H1 (cell line): ENCODE measurements around the gene SPAG17. TPM values are rescaled to one million over a fixed set of nuclear protein-coding genes. Genes with fewer than 3 reads are reported as not detected.

Source experiments
- CTCF ChIA-PET: fragments of 300-600 bp; sonication (Branson Sonifier 250); formaldehyde crosslinking; loops from one replicate; lab custom pipeline; 2021; ENCODE audit not compliant: partially characterized antibody; lab: Charles Lee
- POLR2A ChIA-PET: fragments of 300-600 bp; sonication (Branson Sonifier 250); formaldehyde crosslinking; loops from one replicate; lab custom pipeline; 2021; ENCODE audit warnings: inconsistent platforms; ENCODE audit not compliant: partially characterized antibody; lab: Charles Lee
- DNase-seq, 2 experiments: peaks; one replicate each; pipeline versions ENCODE4 v3.0.0 to v3.0.0-alpha.2; 2010 to 2022; ENCODE audit warnings: low spot score in 2 of 2, low read depth in 1 of 2, mixed read lengths in 1 of 2
- FAIRE-seq: peaks from 2 replicates; lab custom pipeline; 2011; peaks lifted over from hg19 to GRCh38; lab: Jason Lieb, UNC
- H2AFZ ChIP-seq: 2 replicates; pipeline ENCODE4 v1.8.1; 2012; ENCODE audit warnings: low read length, inconsistent platforms
- H2AK5ac ChIP-seq: 2 replicates; pipeline ENCODE4 v1.6.1; 2013; ENCODE audit warnings: low read depth, low read length
- H2BK120ac ChIP-seq: replicated peaks from 2 replicates; pipeline ENCODE3; 2013; ENCODE audit warnings: low read depth, low read length, inconsistent platforms
- H2BK12ac ChIP-seq: 2 replicates; pipeline ENCODE4 v1.6.1; 2013; ENCODE audit warnings: low read depth, low read length
- H2BK15ac ChIP-seq: 2 replicates; pipeline ENCODE4 v1.6.1; 2013; ENCODE audit warnings: low read length
- H2BK20ac ChIP-seq: 2 replicates; pipeline ENCODE4 v1.6.1; 2013; ENCODE audit warnings: low read length
- H2BK5ac ChIP-seq: 2 replicates; pipeline ENCODE4 v1.6.1; 2013; ENCODE audit warnings: low read depth, low read length
- H3K14ac ChIP-seq: 2 replicates; pipeline ENCODE4 v1.6.1; 2013; ENCODE audit warnings: inconsistent platforms; ENCODE audit not compliant: insufficient read length
- H3K18ac ChIP-seq: 2 replicates; pipeline ENCODE4 v1.6.1; 2013; ENCODE audit warnings: low read length; ENCODE audit errors: extremely low read depth
- H3K23ac ChIP-seq: 2 replicates; pipeline ENCODE4 v1.6.1; 2013; ENCODE audit warnings: inconsistent platforms; ENCODE audit not compliant: insufficient read length
- H3K23me2 ChIP-seq: 2 replicates; pipeline ENCODE4 v1.6.1; 2013; ENCODE audit warnings: low read depth, low read length
- H3K27ac ChIP-seq: 2 replicates; pipeline ENCODE4 v1.6.1; 2011; ENCODE audit warnings: low read depth, low read length, inconsistent platforms
- H3K27me3 ChIP-seq, 4 experiments: replicated peaks in 1 of 4; 1 replicate in 1 of 4; 2 replicates in 3 of 4; pipeline versions ENCODE4 v1.6.1 to v1.8.1; 2011 to 2013; ENCODE audit warnings: low read length in 3 of 4, mild to moderate bottlenecking in 3 of 4, inconsistent platforms in 2 of 4, mixed read lengths in 2 of 4, moderate library complexity in 1 of 4; ENCODE audit not compliant: control insufficient read depth in 3 of 4, insufficient read depth in 3 of 4; ENCODE audit errors: extremely low read depth in 1 of 4
- H3K36me3 ChIP-seq, 4 experiments: 2 replicates each; pipeline versions ENCODE4 v1.6.1 to v1.8.1; 2011 to 2013; ENCODE audit warnings: mild to moderate bottlenecking in 4 of 4, low read length in 3 of 4, moderate library complexity in 2 of 4, control low read depth in 1 of 4, inconsistent platforms in 1 of 4; ENCODE audit not compliant: insufficient read depth in 4 of 4, control insufficient read depth in 2 of 4
- H3K4ac ChIP-seq: replicated peaks from 2 replicates; pipeline ENCODE3; 2013; ENCODE audit warnings: low read length, low read depth, mixed read lengths, inconsistent platforms; ENCODE audit not compliant: insufficient read length
- H3K4me1 ChIP-seq, 4 experiments: replicated peaks in 1 of 4; 1 replicate in 1 of 4; 2 replicates in 3 of 4; pipeline versions ENCODE4 v1.6.1 to v1.8.1; 2011 to 2013; ENCODE audit warnings: low read length in 3 of 4, inconsistent platforms in 2 of 4, mixed read lengths in 1 of 4; ENCODE audit not compliant: insufficient read depth in 4 of 4, control insufficient read depth in 3 of 4
- H3K4me2 ChIP-seq, 2 experiments: 2 replicates each; pipeline versions ENCODE4 v1.6.1 to v1.8.1; 2011 to 2013; ENCODE audit warnings: low read depth in 2 of 2, low read length in 2 of 2, control low read depth in 1 of 2, inconsistent platforms in 1 of 2, mild to moderate bottlenecking in 1 of 2; ENCODE audit not compliant: insufficient read depth in 1 of 2
- H3K4me3 ChIP-seq, 4 experiments: fragments of 200-600, 300-600 bp in 1 of 4; sonication (generic), shearing (Covaris generic), sonication (Bioruptor Twin) in 1 of 4; 2 replicates each; pipeline versions ENCODE4 v1.5.1 to v1.8.1; 2011 to 2016; ENCODE audit warnings: low read length in 4 of 4, low read depth in 3 of 4, control low read depth in 2 of 4, inconsistent platforms in 2 of 4, mild to moderate bottlenecking in 2 of 4, mixed read lengths in 1 of 4, moderate library complexity in 1 of 4; ENCODE audit not compliant: insufficient read depth in 2 of 4; ENCODE audit errors: extremely low read depth in 1 of 4
- H3K56ac ChIP-seq: replicated peaks from 2 replicates; pipeline ENCODE3; 2013; ENCODE audit warnings: low read depth, mild to moderate bottlenecking, mixed read lengths, low read length, inconsistent platforms; ENCODE audit not compliant: insufficient read length
- H3K79me1 ChIP-seq: 2 replicates; pipeline ENCODE4 v1.6.1; 2013; ENCODE audit warnings: low read depth, low read length, control low read depth
- H3K79me2 ChIP-seq, 2 experiments: 2 replicates each; pipeline versions ENCODE4 v1.6.1 to v1.8.1; 2012 to 2013; ENCODE audit warnings: low read length in 2 of 2, mild to moderate bottlenecking in 2 of 2, inconsistent platforms in 1 of 2; ENCODE audit not compliant: insufficient read depth in 2 of 2, control insufficient read depth in 1 of 2
- H3K9ac ChIP-seq, 4 experiments: replicated peaks in 1 of 4; 1 replicate in 1 of 4; 2 replicates in 3 of 4; pipeline versions ENCODE4 v1.6.1 to v1.8.1; 2011 to 2013; ENCODE audit warnings: low read depth in 3 of 4, low read length in 3 of 4, control low read depth in 2 of 4, mild to moderate bottlenecking in 2 of 4, moderate library complexity in 2 of 4, inconsistent platforms in 1 of 4; ENCODE audit errors: extremely low read depth in 1 of 4
- H3K9me3 ChIP-seq, 2 experiments: 2 replicates each; pipeline versions ENCODE4 v1.6.1 to v1.8.1; 2012 to 2013; ENCODE audit warnings: mild to moderate bottlenecking in 2 of 2, moderate library complexity in 2 of 2, control low read depth in 1 of 2, inconsistent platforms in 1 of 2, low read depth in 1 of 2, low read length in 1 of 2, mixed read lengths in 1 of 2; ENCODE audit not compliant: insufficient read depth in 2 of 2
- H4K20me1 ChIP-seq, 2 experiments: replicated peaks in 1 of 2; 2 replicates each; pipeline versions ENCODE3 to v1.8.1; 2011 to 2013; ENCODE audit warnings: inconsistent platforms in 2 of 2, low read length in 2 of 2, mild to moderate bottlenecking in 1 of 2; ENCODE audit not compliant: insufficient read depth in 2 of 2, control insufficient read depth in 1 of 2
- H4K5ac ChIP-seq: 2 replicates; pipeline ENCODE4 v1.6.1; 2013; ENCODE audit warnings: low read length, low read depth, mixed read lengths, inconsistent platforms; ENCODE audit not compliant: insufficient read length
- H4K8ac ChIP-seq: 2 replicates; pipeline ENCODE4 v1.8.0; 2013; ENCODE audit warnings: mild to moderate bottlenecking, moderate library complexity, low read length, inconsistent platforms; ENCODE audit not compliant: insufficient read depth; ENCODE audit errors: extremely low read depth
- H4K91ac ChIP-seq: replicated peaks from 2 replicates; pipeline ENCODE3; 2013; ENCODE audit warnings: low read length, mixed read lengths, inconsistent platforms; ENCODE audit not compliant: insufficient read length
- BCL11A ChIP-seq, 2 experiments: IDR thresholded peaks; one replicate each; pipeline ENCODE4 v1.6.1; 2011; ENCODE audit warnings: low read depth in 2 of 2, low read length in 2 of 2, mild to moderate bottlenecking in 2 of 2
- EGR1 ChIP-seq: IDR thresholded peaks from 2 replicates; pipeline ENCODE4 v1.6.1; 2011; ENCODE audit warnings: low read depth, low read length, borderline replicate concordance
- MAX ChIP-seq: IDR thresholded peaks from 2 replicates; pipeline ENCODE4 v1.6.1; 2012; ENCODE audit warnings: inconsistent platforms
- RFX5 ChIP-seq: IDR thresholded peaks from 2 replicates; pipeline ENCODE4 v1.6.1; 2011; ENCODE audit warnings: low read depth, low read length, improper control_type of control experiment, borderline replicate concordance
- RNF2 ChIP-seq: fragments of 200-900, 300-1000 bp; sonication (generic); IDR thresholded peaks from 2 replicates; pipeline ENCODE4 v1.7.1; 2016; ENCODE audit warnings: borderline replicate concordance, low read depth, mild to moderate bottlenecking, antibody characterized with exemption, low read length; ENCODE audit not compliant: poor library complexity, severe bottlenecking; ENCODE audit errors: missing control alignments
- SP2 ChIP-seq: IDR thresholded peaks from 2 replicates; pipeline ENCODE4 v1.6.1; 2012; ENCODE audit warnings: mild to moderate bottlenecking, low read length, inconsistent platforms
- polyA plus RNA-seq, 7 experiments: library from polyadenylated mRNA; depleted of rRNA in 3 of 7; stranded (reverse) in 5 of 7; unstranded in 2 of 7; fragments of >200 nt in 5 of 7; fragments of 200-250 nt in 2 of 7; gene quantifications; 1 replicate in 5 of 7; 2 replicates in 1 of 7; 4 replicates in 1 of 7; pipeline versions ENCODE4 v1.2.1 to v1.2.3, GENCODE V29; 2011 to 2013; ENCODE audit warnings: missing spikeins in 2 of 7, mixed read lengths in 2 of 7
- total RNA-seq: library from RNA; stranded (reverse); fragmentation: NEBNext Ultra II Directional; extraction: Animal tissue kit (Norgen Biotek cat#: 25700); gene quantifications from 2 replicates; pipeline ENCODE4 v1.2.1, GENCODE V29; 2021

Gene SPAG17
- total and polyA plus RNA-seq, 2 of the 8 experiments (the other 6 are each of a cell fraction or from before 2014, with no cell fraction given), result 0.56 to 0.62 TPM

GRCh38 chr1:118013938-118014337, 171.1 kb downstream of the SPAG17 start:
- Histone ChIP-seq H2AFZ (no peak overlapping the region), H4K5ac (no peak overlapping the region), H3K4ac (no peak overlapping the region), H2BK15ac (no peak overlapping the region), H3K18ac (no peak overlapping the region), H2BK12ac (no peak overlapping the region), H2BK120ac (no peak overlapping the region), H3K4me2 (no peak overlapping the region), H2AK5ac (no peak overlapping the region), H3K23me2 (no peaks in the 10 kb centered on the region), H3K27ac (no peak overlapping the region), H3K14ac (no peak overlapping the region), H4K20me1 (no peaks in the 10 kb centered on the region), H4K91ac (no peak overlapping the region), H3K79me1 (no peaks in the 10 kb centered on the region), H3K23ac (no peak overlapping the region), H2BK20ac (no peak overlapping the region), H3K9me3 (no peaks in the 10 kb centered on the region), H3K36me3 (no peaks in the 10 kb centered on the region), H3K56ac (no peak overlapping the region), H3K4me3 (no peak overlapping the region), H3K27me3 (no peaks in the 10 kb centered on the region), H3K9ac (no peak overlapping the region), H4K8ac (no peak overlapping the region), H3K4me1 (no peaks in the 10 kb centered on the region), H3K79me2 (no peaks in the 10 kb centered on the region), H2BK5ac (no peak overlapping the region)
- FAIRE-seq (no peak), DNase-seq (no peak)
- ChIA-PET CTCF (no interaction called here), POLR2A (no interaction called here)
- no peak for TF ChIP-seq RFX5
- no peak for TF ChIP-seq RNF2
- no peak for TF ChIP-seq SP2
- no peak for TF ChIP-seq MAX
- TF ChIP-seq EGR1, result no peak
- TF ChIP-seq BCL11A (IDR thresholded peaks at IDR 0.05; ENCODE audit: low read depth in 2 of 2, low read length in 2 of 2), result no peak
